K562 (cell line): ENCODE measurements around the gene SF3B1. TPM values are rescaled to one million over a fixed set of nuclear protein-coding genes. Genes with fewer than 3 reads are reported as not detected.
A peak's percentile ranks its signal among the peaks of the same experiment; 100 is the strongest.

Experiments
- CXXC5 ChIP-seq: fragments of 250-450 bp; sonication (Bioruptor Pico); IDR thresholded peaks from 2 replicates; pipeline ENCODE4 v1.8.0; 2022; ENCODE audit warnings: inconsistent platforms, mild to moderate bottlenecking, moderate library complexity
- E2F3 ChIP-seq: fragments of 250-450 bp; sonication (Bioruptor Pico); IDR thresholded peaks from 2 replicates; pipeline ENCODE4 v1.4.0; 2020; ENCODE audit warnings: mild to moderate bottlenecking
- FIP1L1 ChIP-seq: fragments of 200-400 bp; formaldehyde crosslinking; IDR thresholded peaks from 2 replicates; pipeline ENCODE4 v1.6.1; 2018; ENCODE audit warnings: mild to moderate bottlenecking, low read depth, low read length; ENCODE audit not compliant: poor library complexity, severe bottlenecking
- FOXM1 ChIP-seq, 2 experiments: fragments of 450-650 bp in 1 of 2; sonication (generic) in 1 of 2; formaldehyde crosslinking in 1 of 2; IDR thresholded peaks; 2 replicates each; pipeline versions ENCODE4 v1.6.1 to v1.9.0; 2017 to 2022; ENCODE audit warnings: low read depth in 2 of 2, mild to moderate bottlenecking in 2 of 2, missing genetic modification reagents in 1 of 2, moderate library complexity in 1 of 2
- IRF2 ChIP-seq: sonication (generic); formaldehyde crosslinking; IDR thresholded peaks from 2 replicates; pipeline ENCODE4 v1.8.1; 2022; ENCODE audit warnings: mild to moderate bottlenecking, missing genetic modification reagents
- SLC30A9 ChIP-seq: fragments of 250-450 bp; sonication (Bioruptor Pico); IDR thresholded peaks from 2 replicates; pipeline ENCODE4 v1.8.0; 2022; ENCODE audit warnings: mild to moderate bottlenecking, moderate library complexity
- SNIP1 ChIP-seq: fragments of 450-650 bp; IDR thresholded peaks from 2 replicates; pipeline ENCODE4 v1.7.1; 2017; ENCODE audit warnings: low read depth, mild to moderate bottlenecking
- ZEB2 ChIP-seq: fragments of 450-650 bp; IDR thresholded peaks from 2 replicates; pipeline ENCODE4 v1.6.1; 2016
- ZNF384 ChIP-seq: IDR thresholded peaks from 2 replicates; pipeline ENCODE4 v1.6.1; 2012; ENCODE audit warnings: low read depth, low read length, improper control_type of control experiment
- ZNF696 ChIP-seq: fragments of 250-450 bp; sonication (Bioruptor Pico); conservative IDR thresholded peaks from 2 replicates; pipeline ENCODE4 v1.4.0; 2020; ENCODE audit warnings: mild to moderate bottlenecking, moderate library complexity
- polyA plus RNA-seq, 8 experiments: library from polyadenylated mRNA; depleted of rRNA in 4 of 8; stranded (reverse) in 5 of 8; unstranded in 3 of 8; fragments of >200 nt; fragmentation: Nextera tagmentation in 2 of 8; fragmentation: Illumina TruSeq in 1 of 8; extraction: Ambion mirVana in 2 of 8; extraction: Trizol in 1 of 8; gene quantifications; 2 replicates each; pipeline versions ENCODE4 v1.2.1 to v1.2.3, GENCODE V29; 2011 to 2014; ENCODE audit warnings: inconsistent platforms in 1 of 8, missing spikeins in 1 of 8
- total RNA-seq, 7 experiments: library from RNA; depleted of rRNA in 6 of 7; stranded (reverse); fragments of >200 nt in 6 of 7; fragmentation: Illumina TruSeq in 2 of 7; extraction: Trizol in 2 of 7; gene quantifications; 2 replicates each; pipeline versions ENCODE4 v1.2.1 to v1.2.3, GENCODE V29; 2011 to 2021; ENCODE audit warnings: low replicate concordance in 1 of 7
- TF ChIP-seq, protein P1 (sequence below): fragments of 450-650 bp; IDR thresholded peaks from 2 replicates; pipeline ENCODE4 v1.6.1; 2017; ENCODE audit warnings: mild to moderate bottlenecking, moderate library complexity
- TF ChIP-seq, protein P2 (sequence below): fragments of 450-650 bp; IDR thresholded peaks from 2 replicates; pipeline ENCODE4 v1.6.1; 2016; ENCODE audit warnings: antibody characterized with exemption
- TF ChIP-seq, protein P3 (sequence below), 2 experiments: fragments of 450-650 bp in 1 of 2; sonication (generic) in 1 of 2; formaldehyde crosslinking; conservative IDR thresholded peaks; 2 replicates each; pipeline versions ENCODE4 v1.4.0 to v1.8.1; 2020 to 2022; ENCODE audit warnings: mild to moderate bottlenecking in 1 of 2, missing genetic modification reagents in 1 of 2
- TF ChIP-seq, protein P4 (sequence below): fragments of 250-450 bp; sonication (Bioruptor Pico); IDR thresholded peaks from 2 replicates; pipeline ENCODE4 v1.8.0; 2022; ENCODE audit warnings: inconsistent platforms
- TF ChIP-seq, protein P5 (sequence below): fragments of 250-450 bp; sonication (Bioruptor Pico); IDR thresholded peaks from 2 replicates; pipeline ENCODE4 v1.9.0; 2021; ENCODE audit warnings: mild to moderate bottlenecking
- TF ChIP-seq, protein P6 (sequence below), 2 experiments: fragments of 450-650 bp; conservative IDR thresholded peaks; 2 replicates each; pipeline ENCODE4 v1.6.1; 2017; ENCODE audit warnings: mild to moderate bottlenecking in 2 of 2, moderate library complexity in 2 of 2
- TF ChIP-seq, protein P7 (sequence below), 3 experiments: fragments of 200-800 bp in 1 of 3; sonication (Bioruptor generic) in 1 of 3; sonication (generic) in 1 of 3; formaldehyde crosslinking in 1 of 3; IDR thresholded peaks; 2 replicates each; pipeline versions ENCODE4 v1.6.1 to v1.8.0; 2016 to 2022; ENCODE audit warnings: mild to moderate bottlenecking in 2 of 3, missing compliant biosample characterization in 2 of 3, missing genetic modification characterization in 2 of 3, missing genetic modification reagents in 1 of 3

SF3B1 gene
- total and polyA plus RNA-seq, 9 of the 15 experiments (the other 6 are each of a cell fraction or from before 2014, with no cell fraction given) = 96.2 to 377 (median 177) TPM

DNA sequence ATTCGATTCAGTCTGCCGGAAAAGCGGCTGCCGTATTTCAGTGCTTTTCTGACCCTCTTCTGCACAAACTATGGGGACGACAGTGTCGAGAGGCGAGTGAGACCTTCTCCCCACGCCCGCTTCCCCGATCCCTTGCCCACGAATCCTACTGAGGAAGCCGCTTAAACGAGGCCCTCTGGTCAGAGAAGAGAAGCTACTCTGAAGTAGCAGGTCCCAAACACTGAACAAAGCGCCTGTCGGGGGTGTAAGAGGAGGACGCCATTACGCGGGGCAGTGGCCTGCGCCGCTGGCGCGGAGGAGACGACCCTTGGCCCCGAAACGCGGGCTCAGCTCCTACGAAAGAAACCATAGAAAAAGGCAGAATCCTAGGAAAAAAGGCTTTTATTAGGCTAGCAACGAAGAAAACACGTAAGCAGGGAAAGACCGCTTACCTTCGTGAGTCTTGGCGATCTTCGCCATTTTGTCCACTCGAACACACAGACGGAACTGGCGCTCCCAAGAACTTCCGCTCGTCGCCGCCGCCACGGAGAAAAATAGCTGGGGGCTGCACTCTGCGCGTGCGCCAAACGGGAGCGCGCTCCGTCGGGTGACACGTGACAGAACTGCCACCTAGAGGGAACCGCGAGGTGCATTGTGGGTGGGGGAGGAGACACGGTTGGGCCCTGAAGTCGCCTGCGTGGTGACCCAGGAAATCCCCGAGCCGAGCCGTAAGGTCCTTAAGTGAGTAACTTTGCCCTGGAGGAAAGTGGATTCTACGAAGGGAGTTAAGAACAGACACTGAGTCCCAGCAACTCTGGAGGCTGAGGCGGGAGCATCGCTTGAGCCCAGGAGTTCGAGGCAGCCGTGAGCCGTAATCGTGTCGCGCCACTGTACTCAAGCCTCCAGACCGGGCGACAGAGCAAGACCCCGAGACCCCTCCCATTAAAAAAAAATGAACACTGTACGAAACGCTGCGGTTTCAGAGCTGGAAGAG, at the start of gene SF3B1 (continued):
- TF ChIP-seq, protein P1, sequence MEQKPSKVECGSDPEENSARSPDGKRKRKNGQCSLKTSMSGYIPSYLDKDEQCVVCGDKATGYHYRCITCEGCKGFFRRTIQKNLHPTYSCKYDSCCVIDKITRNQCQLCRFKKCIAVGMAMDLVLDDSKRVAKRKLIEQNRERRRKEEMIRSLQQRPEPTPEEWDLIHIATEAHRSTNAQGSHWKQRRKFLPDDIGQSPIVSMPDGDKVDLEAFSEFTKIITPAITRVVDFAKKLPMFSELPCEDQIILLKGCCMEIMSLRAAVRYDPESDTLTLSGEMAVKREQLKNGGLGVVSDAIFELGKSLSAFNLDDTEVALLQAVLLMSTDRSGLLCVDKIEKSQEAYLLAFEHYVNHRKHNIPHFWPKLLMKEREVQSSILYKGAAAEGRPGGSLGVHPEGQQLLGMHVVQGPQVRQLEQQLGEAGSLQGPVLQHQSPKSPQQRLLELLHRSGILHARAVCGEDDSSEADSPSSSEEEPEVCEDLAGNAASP = no peak
- TF ChIP-seq SLC30A9 (CRISPR knock-in tag) (no peak), FOXM1 (IDR thresholded peaks at IDR 0.05; ENCODE audit: low read depth) (no peak), FOXM1 (CRISPR knock-in tag; IDR thresholded peaks at IDR 0.05; ENCODE audit: low read depth) (no peak), E2F3 (CRISPR knock-in tag) (no peak), ZNF384 (no peak), ZEB2 (no peak), ZNF696 (no peak), IRF2 (CRISPR knock-in tag) (no peak), CXXC5 (CRISPR knock-in tag) (peak; percentile 56), FIP1L1 (no peak), SNIP1 (no peak)
- TF ChIP-seq, protein P2, sequence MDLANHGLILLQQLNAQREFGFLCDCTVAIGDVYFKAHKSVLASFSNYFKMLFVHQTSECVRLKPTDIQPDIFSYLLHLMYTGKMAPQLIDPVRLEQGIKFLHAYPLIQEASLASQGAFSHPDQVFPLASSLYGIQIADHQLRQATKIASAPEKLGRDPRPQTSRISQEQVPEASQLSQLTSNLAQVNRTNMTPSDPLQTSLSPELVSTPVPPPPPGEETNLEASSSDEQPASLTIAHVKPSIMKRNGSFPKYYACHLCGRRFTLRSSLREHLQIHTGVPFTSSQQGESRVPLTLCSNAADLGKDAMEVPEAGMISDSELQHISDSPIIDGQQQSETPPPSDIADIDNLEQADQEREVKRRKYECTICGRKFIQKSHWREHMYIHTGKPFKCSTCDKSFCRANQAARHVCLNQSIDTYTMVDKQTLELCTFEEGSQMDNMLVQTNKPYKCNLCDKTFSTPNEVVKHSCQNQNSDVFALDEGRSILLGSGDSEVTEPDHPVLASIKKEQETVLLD = peak; percentile 85; the same call in 1 of the 2 replicates
- TF ChIP-seq, protein P3, sequence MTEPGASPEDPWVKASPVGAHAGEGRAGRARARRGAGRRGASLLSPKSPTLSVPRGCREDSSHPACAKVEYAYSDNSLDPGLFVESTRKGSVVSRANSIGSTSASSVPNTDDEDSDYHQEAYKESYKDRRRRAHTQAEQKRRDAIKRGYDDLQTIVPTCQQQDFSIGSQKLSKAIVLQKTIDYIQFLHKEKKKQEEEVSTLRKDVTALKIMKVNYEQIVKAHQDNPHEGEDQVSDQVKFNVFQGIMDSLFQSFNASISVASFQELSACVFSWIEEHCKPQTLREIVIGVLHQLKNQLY (CRISPR knock-in tag; conservative IDR thresholded peaks at IDR 0.05) = no peak
- TF ChIP-seq, protein P4, sequence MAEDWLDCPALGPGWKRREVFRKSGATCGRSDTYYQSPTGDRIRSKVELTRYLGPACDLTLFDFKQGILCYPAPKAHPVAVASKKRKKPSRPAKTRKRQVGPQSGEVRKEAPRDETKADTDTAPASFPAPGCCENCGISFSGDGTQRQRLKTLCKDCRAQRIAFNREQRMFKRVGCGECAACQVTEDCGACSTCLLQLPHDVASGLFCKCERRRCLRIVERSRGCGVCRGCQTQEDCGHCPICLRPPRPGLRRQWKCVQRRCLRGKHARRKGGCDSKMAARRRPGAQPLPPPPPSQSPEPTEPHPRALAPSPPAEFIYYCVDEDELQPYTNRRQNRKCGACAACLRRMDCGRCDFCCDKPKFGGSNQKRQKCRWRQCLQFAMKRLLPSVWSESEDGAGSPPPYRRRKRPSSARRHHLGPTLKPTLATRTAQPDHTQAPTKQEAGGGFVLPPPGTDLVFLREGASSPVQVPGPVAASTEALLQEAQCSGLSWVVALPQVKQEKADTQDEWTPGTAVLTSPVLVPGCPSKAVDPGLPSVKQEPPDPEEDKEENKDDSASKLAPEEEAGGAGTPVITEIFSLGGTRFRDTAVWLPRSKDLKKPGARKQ = no peak
- TF ChIP-seq, protein P5, sequence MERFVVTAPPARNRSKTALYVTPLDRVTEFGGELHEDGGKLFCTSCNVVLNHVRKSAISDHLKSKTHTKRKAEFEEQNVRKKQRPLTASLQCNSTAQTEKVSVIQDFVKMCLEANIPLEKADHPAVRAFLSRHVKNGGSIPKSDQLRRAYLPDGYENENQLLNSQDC = no peak
- TF ChIP-seq, protein P6, sequence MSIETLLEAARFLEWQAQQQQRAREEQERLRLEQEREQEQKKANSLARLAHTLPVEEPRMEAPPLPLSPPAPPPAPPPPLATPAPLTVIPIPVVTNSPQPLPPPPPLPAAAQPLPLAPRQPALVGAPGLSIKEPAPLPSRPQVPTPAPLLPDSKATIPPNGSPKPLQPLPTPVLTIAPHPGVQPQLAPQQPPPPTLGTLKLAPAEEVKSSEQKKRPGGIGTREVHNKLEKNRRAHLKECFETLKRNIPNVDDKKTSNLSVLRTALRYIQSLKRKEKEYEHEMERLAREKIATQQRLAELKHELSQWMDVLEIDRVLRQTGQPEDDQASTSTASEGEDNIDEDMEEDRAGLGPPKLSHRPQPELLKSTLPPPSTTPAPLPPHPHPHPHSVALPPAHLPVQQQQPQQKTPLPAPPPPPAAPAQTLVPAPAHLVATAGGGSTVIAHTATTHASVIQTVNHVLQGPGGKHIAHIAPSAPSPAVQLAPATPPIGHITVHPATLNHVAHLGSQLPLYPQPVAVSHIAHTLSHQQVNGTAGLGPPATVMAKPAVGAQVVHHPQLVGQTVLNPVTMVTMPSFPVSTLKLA (conservative IDR thresholded peaks at IDR 0.05) = peak; percentile 75 to 83
- TF ChIP-seq, protein P7, sequence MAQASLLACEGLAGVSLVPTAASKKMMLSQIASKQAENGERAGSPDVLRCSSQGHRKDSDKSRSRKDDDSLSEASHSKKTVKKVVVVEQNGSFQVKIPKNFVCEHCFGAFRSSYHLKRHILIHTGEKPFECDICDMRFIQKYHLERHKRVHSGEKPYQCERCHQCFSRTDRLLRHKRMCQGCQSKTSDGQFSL (CRISPR knock-in tag; IDR thresholded peaks at IDR 0.05) = no peak
- TF ChIP-seq, protein P7 (tag; IDR thresholded peaks at IDR 0.05) = no peak
